Right lobe of liver (tissue), 4 donors: ENCODE measurements around the gene CHST11.

ENCODE experiments used
- CTCF ChIP-seq, 4 donors: fragments of 200-600 bp in 3 of 4; fragments of 450-650 bp in 1 of 4; IDR thresholded peaks; one replicate each; pipeline versions ENCODE4 v1.5.1 to v1.8.0; 2016 to 2022; ENCODE audit warnings: antibody characterized with exemption in 4 of 4, mild to moderate bottlenecking in 2 of 4
- POLR2A ChIP-seq: fragments of 450-650 bp; IDR thresholded peaks from one replicate; pipeline ENCODE4 v1.6.1; 2017; ENCODE audit warnings: antibody characterized with exemption, mild to moderate bottlenecking
- donor health status: DM: no; HTN: no; CAD: no.
- donor health status: DM: no; HTN: no; CAD: no.
- donor health status: DM: no; HTN: yes; CAD: no.

DNA sequence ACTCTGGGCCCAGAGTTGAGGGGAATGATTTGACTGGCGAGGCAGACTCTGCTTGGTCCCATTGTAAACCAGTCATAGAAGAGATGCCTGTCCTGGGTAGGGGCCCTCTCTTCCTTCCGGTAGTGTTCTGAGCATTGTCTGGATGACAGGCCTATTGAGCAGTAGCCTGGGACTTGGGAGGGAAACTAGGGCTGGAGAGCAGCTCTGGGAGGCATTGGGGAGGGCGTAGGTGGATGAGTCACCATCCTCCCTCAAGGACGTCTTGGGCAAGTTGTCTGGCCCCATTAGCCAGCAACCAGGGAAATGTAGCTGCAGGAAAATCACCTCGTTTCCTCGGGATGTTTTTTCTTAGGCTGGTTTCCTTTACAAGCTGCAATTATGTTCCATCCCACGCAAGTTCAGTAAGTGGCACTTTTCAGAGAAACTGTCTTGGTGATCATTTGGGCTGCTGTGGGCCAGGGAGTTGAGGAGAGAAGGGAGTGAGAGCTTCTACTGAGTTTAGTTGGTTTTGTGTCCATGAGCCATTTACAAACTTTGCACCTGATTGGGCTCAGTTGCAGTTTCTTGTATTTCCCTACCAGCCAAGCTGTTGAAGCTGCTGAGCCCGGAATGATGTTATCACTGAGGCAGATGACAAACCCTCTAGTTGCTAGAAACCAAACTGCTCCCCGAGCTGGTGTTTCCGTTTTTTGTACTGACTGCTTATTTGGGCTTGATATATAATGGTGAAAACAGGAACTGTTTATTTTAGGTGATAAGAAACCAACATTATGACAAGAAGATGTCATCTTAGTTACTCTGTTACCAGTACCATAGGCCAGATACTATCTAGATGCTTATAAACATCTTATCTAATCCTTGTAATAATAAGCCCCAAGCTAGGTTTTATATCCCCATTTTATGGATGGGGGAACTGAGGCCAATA, 147.6 kb downstream of the CHST11 start:
- TF ChIP-seq CTCF (IDR thresholded peaks at IDR 0.05) = no peak
- TF ChIP-seq POLR2A = no peak
